ENCODE results near the gene RIMS4. TPM values are rescaled to one million over a fixed set of nuclear protein-coding genes. Genes with fewer than 3 reads are reported as not detected.
A peak's percentile ranks its signal among the peaks of the same experiment; 100 is the strongest.
"Not testable (repeated sequence)": the region's sequence is repeated elsewhere in the genome, so short reads cannot be mapped to it uniquely, and the experiment has no call there.

RIMS4 gene
- total and polyA plus RNA-seq, 7 donors, result 0.01 to 0.73 (median 0.16) TPM

DNA sequence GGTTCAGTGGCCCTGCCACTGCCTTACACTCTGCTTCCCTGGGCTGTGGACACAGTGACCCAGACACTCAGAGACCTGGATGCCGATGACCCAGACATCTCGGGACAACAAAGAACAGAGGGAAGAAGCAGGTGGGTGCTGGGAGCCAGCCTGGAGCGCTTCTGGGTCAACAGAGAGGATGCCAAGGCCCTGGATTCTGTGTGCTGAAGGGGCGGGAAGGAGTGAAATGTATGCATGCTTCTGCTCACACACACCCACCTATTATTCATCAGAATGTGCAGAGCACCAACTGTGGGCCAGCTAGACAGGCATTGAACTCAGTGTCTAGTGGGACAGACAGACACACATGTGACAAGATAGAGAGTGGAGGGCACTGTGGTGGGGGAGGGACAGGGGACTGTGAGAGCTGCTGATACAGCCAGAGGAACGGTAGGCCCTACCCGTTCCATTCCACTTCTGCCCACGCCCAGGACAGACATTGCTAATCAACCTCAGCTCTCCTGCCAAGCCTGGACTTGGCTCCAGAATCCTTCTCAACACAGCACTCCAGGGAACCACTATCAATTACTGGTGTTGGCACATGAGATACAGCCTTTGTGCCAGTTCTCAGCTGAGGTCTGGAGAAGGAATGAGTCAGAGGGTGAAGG lies 44.5 kb downstream of the RIMS4 start:
- intact Hi-C loops (cut with DNase I), result no loop called here
- peak in 3 of 4 donors; percentile 43 to 56 (median 44) for ATAC-seq
- 47 to 60% (median 53%) methylated on average over 7 of the region's 7 CpGs for WGBS, 3 donors

DNA sequence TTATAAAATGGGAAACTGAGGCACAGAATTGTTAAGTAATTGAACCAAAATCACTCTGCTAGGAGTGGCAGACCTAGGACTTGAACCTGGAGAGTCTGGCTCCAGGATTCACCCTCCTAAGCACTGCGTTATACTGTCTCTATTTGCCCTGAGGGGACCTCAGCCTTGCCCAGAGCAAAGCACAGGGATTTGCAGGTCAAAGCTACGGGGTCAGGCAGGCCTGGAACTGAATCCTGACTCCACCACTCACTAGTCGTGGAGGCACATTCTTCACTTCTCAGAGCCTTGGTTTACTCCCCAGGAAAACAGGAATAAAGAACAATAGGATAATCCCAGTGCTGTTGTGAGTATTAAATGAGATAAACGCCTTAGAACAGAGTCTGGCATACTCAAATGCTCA lies 45.3 kb downstream of the RIMS4 start:
- no peak overlapping the region for H3K27ac ChIP-seq
- H3K4me3 ChIP-seq, result no peak overlapping the region
- no peak for DNase-seq
- no peaks in the 10 kb centered on the region for H3K9me3 ChIP-seq
- peaks cover 0 to 3% (median 3%) of the 10 kb centered on the region in 3 donors for H3K27me3 ChIP-seq (ENCODE audit: insufficient read depth in 3 of 3, low read length in 2 of 3)
- intact Hi-C loops (cut with DNase I), result no loop called here
- TF ChIP-seq, protein P1, sequence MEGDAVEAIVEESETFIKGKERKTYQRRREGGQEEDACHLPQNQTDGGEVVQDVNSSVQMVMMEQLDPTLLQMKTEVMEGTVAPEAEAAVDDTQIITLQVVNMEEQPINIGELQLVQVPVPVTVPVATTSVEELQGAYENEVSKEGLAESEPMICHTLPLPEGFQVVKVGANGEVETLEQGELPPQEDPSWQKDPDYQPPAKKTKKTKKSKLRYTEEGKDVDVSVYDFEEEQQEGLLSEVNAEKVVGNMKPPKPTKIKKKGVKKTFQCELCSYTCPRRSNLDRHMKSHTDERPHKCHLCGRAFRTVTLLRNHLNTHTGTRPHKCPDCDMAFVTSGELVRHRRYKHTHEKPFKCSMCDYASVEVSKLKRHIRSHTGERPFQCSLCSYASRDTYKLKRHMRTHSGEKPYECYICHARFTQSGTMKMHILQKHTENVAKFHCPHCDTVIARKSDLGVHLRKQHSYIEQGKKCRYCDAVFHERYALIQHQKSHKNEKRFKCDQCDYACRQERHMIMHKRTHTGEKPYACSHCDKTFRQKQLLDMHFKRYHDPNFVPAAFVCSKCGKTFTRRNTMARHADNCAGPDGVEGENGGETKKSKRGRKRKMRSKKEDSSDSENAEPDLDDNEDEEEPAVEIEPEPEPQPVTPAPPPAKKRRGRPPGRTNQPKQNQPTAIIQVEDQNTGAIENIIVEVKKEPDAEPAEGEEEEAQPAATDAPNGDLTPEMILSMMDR (IDR thresholded peaks at IDR 0.05), result no peak
- H3K4me1 ChIP-seq, result no peaks in the 10 kb centered on the region
- ATAC-seq, result no peak
- WGBS, 3 donors, result 55 to 69% (median 59%) methylated on average over 4 of the region's 4 CpGs
- H3K36me3 ChIP-seq (ENCODE audit: insufficient read depth in 1 of 2, low read depth in 1 of 2), result no peaks in the 10 kb centered on the region

More for the DNA sequence above, 44.5 kb downstream of the RIMS4 start:
- Histone ChIP-seq H3K4me1 (no peaks in the 10 kb centered on the region), H3K27ac (no peak overlapping the region), H3K36me3 (ENCODE audit: insufficient read depth in 1 of 2, low read depth in 1 of 2) (no peaks in the 10 kb centered on the region), H3K4me3 (no peak overlapping the region), H3K9me3 (no peaks in the 10 kb centered on the region), H3K27me3 (ENCODE audit: insufficient read depth in 3 of 3, low read length in 2 of 3) (peaks cover 0 to 3% (median 3%) of the 10 kb centered on the region in 3 donors)
- DNase-seq, result no peak
- TF ChIP-seq, protein P1 (IDR thresholded peaks at IDR 0.05), result no peak

DNA sequence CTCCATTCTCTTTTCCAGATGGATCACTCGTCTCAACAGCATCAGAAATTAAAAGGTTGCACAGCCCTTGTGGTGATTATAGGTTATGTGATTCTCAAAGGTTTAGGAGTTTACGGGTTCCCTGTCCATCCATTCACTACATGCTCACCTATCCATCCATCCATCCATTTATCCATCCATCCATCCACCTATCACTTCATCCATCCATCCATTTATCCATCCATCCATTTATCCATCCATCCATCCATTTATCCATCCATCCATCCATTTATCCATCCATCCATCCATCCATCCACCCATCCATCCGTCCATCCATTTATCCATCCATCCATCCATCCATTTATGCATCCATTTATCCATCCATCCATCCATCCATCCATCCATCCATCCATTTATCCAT lies 46.5 kb downstream of the RIMS4 start:
- H3K36me3 ChIP-seq (ENCODE audit: insufficient read depth in 1 of 2, low read depth in 1 of 2); H3K27ac ChIP-seq; H3K4me1 ChIP-seq; DNase-seq; intact Hi-C loops (cut with DNase I); ATAC-seq; H3K9me3 ChIP-seq; H3K4me3 ChIP-seq; H3K27me3 ChIP-seq (ENCODE audit: insufficient read depth in 3 of 3, low read length in 2 of 3): not testable (repeated sequence)
- 86 to 88% (median 87%) methylated on average over 3 of the region's 3 CpGs for WGBS, 3 donors

DNA sequence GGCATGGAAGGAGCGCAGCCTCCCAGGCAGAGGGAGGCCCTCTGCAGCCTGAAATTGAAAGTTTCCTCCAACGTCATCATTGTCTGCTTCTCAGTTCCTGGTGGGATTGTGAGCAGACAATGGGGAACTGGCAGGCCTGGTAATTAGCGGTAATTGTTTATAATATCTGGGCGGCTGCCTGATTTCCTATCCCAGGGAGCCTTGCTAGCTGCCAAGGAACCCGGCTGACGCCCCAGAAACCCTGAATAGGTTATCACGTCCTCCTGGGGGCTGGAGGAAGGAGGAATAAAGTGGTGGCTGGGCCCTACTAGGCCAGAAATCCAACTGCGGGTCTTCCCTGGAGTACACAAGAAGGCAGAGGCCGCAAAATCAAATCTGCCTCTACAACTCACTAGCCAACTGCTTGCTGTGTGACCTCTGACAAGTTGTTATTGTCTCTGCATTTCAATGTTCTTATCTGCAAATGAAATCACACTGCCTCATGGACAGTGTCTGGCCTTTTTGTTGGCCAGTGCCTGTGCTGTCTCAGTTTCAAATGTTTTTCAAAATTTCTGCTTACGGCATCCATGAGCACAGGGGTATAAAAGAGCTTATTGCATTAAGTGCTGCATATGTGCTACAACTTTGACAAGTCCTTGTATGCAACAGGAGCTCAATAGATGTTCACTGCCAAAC lies 47.7 kb downstream of the RIMS4 start:
- 61 to 68% (median 63%) methylated on average over 10 of the region's 10 CpGs for WGBS, 3 donors
- H3K27ac ChIP-seq, result peak overlapping the region; percentile 56
- H3K9me3 ChIP-seq, result no peaks in the 10 kb centered on the region
- intact Hi-C loops (cut with DNase I), result no loop called here
- DNase-seq (no peak), ATAC-seq (peak in 1 of 4 donors; percentile 22)
- no peaks in the 10 kb centered on the region for H3K4me1 ChIP-seq
- peaks cover 0 to 3% (median 0%) of the 10 kb centered on the region in 3 donors for H3K27me3 ChIP-seq (ENCODE audit: insufficient read depth in 3 of 3, low read length in 2 of 3)
- H3K4me3 ChIP-seq, result no peak overlapping the region
- H3K36me3 ChIP-seq (ENCODE audit: insufficient read depth in 1 of 2, low read depth in 1 of 2), result no peaks in the 10 kb centered on the region
- TF ChIP-seq, protein P1 (IDR thresholded peaks at IDR 0.05), result no peak

DNA sequence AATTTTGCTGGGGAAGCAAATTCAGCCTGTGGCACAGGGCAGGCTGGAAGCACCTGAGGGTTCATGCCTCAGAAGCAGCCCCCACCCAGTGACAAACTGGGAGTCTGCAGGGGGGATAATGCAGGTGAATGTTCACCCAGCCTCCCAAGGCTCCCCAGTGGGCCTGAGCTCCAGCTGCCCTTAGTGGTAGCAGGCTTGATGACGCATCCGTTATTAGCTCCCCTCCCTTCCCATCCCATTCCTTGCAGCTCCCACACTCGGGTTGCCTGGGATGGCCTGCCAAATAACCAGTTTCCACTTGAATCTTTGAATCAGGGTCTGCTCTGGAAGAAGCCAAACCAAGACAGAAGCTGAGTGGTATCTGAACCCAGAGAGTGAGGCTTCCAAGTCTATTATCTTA lies 48.9 kb downstream of the RIMS4 start:
- no peak for DNase-seq
- WGBS, 3 donors, result 38 to 48% (median 48%) methylated on average over 3 of the region's 3 CpGs
- TF ChIP-seq, protein P1 (IDR thresholded peaks at IDR 0.05), result no peak
- no peaks in the 10 kb centered on the region for H3K9me3 ChIP-seq
- peak overlapping the region; percentile 56 for H3K27ac ChIP-seq
- no peaks in the 10 kb centered on the region for H3K4me1 ChIP-seq
- no peak for ATAC-seq
- intact Hi-C loops (cut with DNase I), result no loop called here
- H3K27me3 ChIP-seq (ENCODE audit: insufficient read depth in 3 of 3, low read length in 2 of 3), result peaks cover 0 to 3% (median 0%) of the 10 kb centered on the region in 3 donors
- no peak overlapping the region for H3K4me3 ChIP-seq
- no peaks in the 10 kb centered on the region for H3K36me3 ChIP-seq (ENCODE audit: insufficient read depth in 1 of 2, low read depth in 1 of 2)
